HG03520 (cell line): ENCODE results near the gene LAMTOR1.
"Not testable (repeated sequence)": the region's sequence is repeated elsewhere in the genome, so short reads cannot be mapped to it uniquely, and the experiment has no call there.

ENCODE experiments used
- ATAC-seq: cut with Tn5 transposase; IDR thresholded peaks from one replicate; pipeline ENCODE4 v1.9.1; 2021; ENCODE audit warnings: mild to moderate bottlenecking, moderate library complexity; ENCODE audit not compliant: unreplicated experiment

LAMTOR1 gene

DNA sequence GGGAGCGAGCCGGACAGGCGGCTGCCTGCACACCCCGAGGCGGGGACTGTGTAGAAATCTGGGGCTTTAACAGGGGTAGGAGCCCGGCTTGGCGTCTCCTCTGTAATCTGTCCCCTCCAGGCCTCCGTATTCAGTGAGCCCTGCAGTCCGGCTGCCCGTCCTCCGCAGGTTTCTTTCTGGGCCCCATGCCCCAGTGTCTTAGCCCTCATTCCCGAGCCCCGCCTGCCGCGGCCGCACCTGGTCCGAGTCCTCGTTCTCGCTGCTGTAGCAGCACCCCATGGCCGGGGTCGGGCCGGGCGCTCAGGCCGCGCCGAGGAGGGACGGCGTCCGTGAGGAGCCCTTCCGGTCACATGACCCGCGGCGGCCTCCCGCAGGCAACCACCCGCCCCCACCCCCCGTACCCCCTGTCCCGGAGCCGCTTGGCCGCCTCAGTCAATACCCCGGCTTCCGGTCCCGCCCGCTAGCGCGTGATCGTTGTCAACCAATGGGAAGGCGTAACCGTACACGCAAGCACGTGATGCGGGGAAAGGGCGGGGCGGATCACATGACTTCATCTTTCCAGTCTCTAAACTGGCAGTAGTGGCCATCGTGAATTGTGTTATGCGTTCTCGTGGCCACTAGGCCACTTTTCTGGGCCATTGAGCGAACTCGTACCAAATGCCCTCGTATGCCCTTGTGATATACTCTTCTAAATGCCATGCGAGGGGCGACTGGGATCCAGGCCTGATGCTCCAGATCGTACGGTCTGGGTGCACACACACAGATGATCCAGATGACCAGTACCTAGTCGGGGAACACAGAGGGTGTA, at the start of gene LAMTOR1:
Gene LAMTOR1 (minus strand): TSS at position 352 of the 808 bp plus-strand sequence. CDS start 73 bp downstream, at position 279.
- peak; percentile 90 for ATAC-seq

DNA sequence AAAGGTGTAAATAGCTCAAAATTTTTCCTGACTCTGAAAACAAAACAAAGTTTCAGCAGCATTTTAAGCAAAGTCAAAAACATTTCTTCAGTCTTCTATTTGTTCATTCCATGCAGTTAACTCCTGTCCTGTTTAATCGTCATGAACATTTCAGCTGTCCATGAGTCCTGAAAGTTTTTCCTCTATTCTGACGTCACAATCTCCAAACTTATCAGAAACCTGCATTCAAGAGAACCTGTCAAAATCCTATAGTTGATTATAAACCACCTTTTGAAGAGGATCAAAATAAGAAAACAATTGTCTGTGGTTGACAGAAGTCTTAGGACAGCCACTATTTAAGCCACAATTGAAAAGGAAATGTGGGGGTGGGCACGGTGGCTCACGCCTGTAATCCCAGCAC, 47.8 kb upstream of the LAMTOR1 start:
- ATAC-seq = no peak

DNA sequence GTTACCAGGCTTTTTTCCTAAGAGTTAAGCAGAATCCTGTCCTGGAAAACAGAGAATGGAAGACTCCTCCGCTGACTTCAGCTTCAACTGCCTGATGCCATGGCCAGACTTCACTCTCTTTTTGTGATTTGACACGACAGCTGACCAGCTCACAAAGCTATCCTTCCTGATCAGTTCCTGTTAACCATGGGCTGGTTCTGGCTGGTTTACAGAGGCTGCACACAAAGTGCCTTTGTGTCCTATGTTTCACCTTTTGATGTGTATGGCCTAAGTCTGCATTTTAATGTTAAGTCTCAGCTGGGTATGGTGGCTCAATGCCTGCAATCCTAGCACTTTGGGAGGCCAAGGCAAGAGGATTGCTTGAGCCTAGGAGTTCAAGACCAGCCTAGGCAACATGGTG, 43.5 kb upstream of the LAMTOR1 start:
- ATAC-seq = no peak

DNA sequence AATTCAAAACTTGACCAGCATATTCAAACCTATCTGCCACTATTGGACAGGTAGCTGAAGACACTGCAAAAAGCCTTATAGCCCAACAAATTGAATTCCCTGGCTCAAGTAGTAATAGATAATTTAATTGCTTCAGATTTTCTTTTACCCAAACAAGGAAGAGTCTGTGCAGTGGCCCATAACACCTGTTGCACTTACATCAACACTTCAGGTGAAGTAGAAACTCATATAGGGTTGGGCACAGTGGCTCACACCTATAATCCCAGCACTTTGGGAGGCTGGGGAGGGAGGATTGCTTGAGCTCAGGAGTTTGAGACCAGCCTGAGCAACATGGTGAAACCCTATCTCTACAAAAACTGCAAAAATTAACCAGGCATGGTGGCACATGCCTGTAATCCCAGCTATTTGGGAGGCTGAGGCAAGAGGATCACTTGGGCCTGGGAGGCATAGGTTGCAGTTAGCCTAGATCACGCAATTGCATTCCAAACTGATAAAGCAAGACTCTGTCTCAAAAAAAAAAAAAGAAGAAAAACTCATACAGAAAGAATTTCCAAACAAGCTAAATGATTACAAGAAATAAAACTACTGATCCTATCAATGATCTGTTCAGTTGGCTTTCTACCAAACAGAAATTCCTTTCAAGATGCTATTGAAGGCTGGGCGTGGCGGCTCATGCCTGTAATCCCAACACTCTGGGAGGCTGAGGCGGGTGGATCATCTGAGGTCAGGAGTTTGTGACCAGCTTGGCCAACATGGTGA, 41.9 kb upstream of the LAMTOR1 start:
- no peak for ATAC-seq

DNA sequence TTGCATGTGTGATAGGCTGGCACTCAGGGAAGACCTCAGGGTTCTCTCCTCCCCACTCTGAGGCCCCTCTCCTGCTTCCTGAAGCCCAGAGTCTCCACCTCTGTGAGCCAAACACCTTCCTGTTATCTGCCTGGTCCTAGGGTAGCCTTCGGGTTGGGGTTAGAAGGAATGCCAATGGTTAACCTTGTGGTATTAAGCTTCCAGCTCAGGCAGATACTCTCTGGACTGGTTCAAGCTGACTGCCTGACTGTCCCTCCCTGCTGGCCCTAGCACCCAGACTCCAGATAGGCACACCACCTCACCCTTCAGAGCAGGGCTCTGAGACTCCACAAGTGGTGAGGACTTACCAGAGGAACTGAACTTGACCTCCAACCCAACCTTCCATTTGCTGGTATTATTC, 39.4 kb upstream of the LAMTOR1 start:
- ATAC-seq = not testable (repeated sequence)

DNA sequence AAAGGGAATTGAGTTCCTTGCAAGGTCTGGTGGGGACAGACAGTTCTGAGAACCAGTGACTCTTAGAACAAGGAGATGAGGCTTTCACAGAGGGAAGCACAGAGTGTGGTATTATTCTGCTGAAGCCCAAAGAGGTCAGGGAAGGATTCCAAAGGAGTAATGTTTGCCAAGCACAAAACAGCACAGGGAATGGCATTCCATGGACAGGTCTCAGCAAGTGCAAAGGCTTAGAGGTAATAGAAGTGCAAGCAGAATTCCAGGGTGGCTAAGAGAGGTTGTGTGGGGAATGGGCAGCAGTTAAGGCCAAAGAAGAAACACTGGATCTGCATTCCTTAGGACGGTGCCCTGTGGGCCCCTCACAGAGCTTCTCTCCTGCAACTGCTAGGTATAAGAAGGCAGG, 39.0 kb upstream of the LAMTOR1 start:
- not testable (repeated sequence) for ATAC-seq

DNA sequence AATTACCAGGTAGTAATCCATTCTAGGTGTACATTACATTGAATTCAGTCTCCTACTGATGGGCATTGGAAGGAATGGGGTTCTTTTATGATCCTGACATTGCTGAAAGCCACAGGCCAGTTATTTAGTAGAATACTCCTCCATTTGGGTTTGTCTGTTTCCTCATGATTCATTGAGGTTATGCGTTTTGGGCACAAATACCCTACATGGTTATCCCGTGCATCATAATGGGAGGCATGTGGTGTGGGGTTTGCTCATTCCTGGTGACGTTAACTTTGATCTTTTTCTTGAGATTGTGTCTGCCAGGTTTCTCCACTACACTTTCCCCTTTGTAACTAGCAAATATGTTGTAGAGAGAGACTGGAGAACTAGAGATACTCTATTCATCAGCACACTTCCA, 38.0 kb upstream of the LAMTOR1 start:
- ATAC-seq = no peak

DNA sequence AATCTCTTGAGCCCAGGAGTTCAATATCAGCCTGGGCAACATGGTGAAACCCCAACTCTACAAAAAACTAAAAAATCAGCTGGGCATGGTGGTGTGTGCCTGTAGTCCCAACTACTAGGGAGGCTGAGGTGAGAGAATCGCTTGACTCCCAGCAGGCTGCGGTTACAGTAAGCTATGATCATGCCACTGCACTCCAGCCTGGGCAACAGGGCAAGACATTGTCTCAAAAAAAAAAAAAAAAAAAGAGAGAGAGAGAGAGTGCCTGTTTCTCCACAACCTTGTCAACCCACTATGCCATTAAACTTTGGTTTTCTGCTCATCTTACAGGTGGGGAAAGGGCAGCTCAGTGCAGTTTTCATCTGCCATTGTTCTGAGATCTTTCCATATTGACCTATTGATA, 37.6 kb upstream of the LAMTOR1 start:
- ATAC-seq = no peak

DNA sequence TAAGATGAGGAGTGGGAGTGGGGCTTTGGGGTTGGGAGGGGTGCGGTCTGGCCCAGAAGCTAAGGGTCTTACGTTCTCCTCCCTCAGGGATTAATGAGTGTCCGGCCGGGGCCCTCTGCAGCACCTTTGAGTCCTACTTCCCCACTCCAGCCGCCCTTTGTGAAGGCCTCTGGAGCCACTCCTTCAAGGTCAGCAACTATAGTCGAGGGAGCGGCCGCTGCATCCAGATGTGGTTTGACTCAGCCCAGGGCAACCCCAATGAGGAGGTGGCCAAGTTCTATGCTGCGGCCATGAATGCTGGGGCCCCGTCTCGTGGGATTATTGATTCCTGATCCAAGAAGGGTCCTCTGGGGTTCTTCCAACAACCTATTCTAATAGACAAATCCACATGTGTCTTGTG, 36.4 kb upstream of the LAMTOR1 start:
- ATAC-seq = no peak

DNA sequence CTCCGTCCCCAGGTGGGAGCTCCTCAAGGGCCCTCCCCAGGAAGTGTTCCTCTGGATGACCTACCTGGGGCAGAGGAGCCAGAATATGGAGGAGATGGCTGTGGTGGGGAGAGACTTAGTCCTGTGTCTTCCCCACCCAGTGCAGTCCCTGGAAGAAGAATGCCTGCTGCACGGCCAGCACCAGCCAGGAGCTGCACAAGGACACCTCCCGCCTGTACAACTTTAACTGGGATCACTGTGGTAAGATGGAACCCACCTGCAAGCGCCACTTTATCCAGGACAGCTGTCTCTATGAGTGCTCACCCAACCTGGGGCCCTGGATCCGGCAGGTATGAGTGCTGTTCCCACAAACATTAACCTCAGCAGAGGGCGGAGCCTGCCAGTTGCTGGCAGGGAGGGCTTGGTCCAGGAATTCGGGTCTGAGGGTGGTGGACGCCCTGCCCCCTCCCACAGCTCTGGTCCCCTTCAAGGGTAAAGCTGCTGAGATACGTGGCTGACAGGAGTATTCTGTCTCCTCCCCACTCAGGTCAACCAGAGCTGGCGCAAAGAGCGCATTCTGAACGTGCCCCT, 35.8 kb upstream of the LAMTOR1 start:
- no peak for ATAC-seq

DNA sequence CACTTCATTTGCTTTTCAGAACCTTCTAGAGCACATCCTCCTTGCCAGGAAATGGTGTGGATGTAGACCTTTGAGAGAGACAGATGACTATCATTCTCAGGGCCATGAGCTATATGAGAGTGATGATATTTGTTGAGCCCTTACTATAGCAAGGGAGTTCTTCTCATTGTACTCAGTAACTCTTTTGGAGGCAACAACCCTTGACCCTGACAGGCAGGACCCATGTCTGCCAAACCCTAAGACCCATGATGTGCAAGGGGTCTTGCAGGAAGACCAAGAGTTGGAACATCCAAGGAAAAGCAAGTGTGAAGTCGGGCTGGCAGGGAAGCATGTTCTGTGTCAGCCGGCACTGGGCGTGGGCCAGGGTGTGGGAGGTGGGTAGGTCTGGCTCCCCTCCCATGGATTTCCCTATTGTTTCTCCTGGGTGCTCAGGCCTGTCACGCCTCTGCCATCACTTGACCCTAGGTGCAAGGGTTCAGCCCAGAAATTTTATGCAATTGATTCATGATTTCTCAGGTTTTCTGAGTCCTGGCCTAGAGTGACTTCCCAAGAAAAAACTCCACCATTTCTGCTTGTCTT, 33.7 kb upstream of the LAMTOR1 start:
- ATAC-seq = no peak

DNA sequence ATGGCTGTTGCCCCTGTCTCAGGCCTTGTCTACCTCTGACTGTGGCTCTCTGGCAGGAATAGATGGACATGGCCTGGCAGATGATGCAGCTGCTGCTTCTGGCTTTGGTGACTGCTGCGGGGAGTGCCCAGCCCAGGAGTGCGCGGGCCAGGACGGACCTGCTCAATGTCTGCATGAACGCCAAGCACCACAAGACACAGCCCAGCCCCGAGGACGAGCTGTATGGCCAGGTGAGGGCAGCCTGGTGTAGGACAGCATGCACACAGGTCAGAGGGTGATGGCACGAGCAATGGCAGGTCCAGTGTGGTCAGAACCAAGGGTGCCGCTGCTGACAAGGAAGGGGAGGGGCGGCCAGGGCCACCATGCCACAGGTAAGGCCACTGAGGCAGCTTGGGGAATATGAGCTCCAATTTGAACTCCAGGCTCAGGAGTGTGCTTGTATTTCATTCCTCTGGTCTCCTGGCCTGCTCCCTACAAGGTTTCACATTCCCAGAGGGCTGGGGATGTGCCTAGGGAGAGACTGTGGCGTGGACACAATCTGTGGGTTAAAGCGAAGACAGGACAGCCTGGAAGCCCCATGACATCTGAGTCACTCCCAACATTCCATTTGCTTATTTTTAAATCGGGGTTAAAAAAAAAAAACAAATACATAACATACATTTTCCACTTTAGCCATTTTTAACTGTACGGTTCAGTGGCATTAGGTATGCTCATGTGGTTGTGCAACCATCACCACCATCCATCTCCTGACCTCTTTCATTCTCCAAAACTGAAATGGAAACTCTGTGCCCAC, 33.0 kb upstream of the LAMTOR1 start:
- no peak for ATAC-seq

DNA sequence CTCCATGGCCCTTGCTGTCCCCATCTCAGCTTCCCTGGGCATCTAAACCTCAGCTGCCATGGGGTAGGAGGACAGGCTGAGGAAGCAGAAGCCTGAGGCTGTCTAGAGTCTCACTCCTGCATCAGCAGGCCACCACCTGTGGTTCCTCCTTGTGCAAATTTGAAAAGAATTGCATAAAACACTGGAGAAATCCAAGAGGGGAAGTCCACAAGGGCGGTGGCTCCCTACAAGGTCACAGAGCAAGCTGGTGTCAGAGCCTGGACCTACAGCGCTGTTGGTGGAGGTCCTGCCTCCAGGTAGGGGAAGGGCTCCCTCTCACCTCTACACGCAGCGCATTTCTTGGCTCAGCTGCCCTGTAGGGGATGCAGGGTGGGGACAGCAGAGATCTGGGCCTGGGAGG, 32.4 kb upstream of the LAMTOR1 start, which contains the start of gene FOLR3:
Gene FOLR3 (plus strand): TSS at position 253 of the 400 bp plus-strand sequence. CDS start 228 bp downstream, outside the sequence.
- ATAC-seq = not testable (repeated sequence)

DNA sequence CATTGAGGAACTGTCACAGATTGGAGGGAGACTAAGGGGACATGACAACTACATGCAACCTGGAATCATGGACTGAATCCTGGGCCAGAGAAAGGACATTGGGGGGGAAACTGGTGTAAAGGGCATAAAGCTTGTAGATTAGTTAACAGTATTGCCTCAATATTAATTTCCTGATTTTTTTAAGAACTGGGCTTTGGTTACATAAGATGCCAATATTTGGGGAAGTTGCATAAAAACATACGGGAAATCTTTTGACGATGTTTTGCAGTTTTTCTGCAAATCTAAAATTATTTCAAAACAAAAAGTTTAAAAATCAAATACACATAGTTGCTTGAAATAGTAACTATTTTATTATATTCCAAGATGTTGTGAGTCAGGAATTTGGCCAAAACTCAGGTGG, 29.5 kb upstream of the LAMTOR1 start:
- ATAC-seq = no peak

DNA sequence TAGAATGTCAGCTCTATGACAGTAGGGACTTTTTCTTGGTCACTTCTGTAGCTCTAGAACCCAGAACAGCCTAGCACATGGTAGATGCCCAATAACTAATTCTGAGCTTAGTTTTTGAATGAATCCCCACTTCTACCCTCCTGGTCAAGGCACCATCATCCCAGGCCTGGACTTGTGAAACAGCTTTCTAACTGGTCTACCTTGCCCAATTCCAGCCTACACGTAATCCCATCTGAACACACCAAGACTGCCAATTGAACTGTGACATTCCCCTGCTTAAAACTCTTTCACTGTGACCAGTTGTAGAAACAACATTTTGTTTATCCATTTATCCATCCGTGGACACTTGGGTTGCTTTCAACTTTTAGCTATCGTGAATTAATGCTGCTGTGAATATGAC, 26.3 kb upstream of the LAMTOR1 start:
- no peak for ATAC-seq

DNA sequence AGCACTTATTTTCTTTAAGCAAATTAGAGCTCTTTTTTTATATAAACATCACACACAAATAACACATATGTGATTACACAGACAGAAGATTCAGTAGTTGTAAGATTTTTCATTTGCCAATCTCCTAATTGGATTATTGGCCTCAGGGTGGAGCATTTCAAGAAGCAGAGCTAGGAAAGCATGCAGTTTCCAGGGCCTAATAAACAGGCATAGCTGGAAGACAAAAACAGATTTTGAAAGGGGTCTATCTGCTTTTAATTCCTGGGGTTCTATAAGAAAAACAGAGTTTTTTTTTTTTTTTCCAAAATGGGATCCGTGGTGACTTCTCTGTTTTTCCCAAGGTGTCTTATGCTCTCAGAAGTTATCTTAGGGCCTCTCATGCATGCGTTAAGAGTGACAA, 24.8 kb upstream of the LAMTOR1 start:
- ATAC-seq = no peak

DNA sequence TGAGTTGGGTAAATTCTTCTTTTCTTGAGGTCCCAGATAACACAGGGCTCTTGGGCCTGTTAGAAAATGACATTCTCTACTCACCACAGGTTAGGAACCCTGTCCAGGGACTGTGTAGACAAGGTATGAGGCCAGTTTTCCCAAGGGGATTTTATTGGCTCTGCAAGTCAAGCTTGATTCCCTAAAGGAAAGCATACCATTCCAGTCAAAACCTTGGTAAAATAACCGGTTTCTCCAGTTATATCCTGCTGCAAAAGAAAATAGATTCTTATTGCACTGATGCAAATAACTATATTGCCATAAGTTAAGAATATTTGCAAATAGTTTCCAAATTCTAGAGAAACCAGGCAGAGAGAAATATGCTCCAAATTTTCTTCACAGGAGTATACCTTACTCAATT, 22.9 kb upstream of the LAMTOR1 start:
- ATAC-seq = no peak

DNA sequence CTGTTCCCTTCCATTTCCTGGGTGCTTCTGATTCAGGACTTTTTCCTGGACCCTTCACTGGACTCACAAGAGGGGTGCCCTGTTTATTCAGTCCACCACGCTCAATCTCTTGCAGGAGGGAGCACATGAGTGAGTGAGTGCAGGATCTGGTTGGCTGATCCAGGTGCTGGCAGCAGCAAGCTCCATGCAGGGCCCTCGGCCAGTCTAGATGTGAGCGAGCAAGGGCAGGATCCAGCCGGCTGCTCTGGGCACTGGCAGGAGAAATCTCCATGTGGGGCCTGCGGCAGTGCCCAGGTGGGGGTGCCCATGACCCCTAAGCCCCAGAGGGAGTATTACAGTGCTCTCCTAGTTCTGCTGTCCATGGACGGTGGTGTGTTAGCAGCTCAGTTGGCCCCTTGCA, 20.9 kb upstream of the LAMTOR1 start:
- no peak for ATAC-seq

DNA sequence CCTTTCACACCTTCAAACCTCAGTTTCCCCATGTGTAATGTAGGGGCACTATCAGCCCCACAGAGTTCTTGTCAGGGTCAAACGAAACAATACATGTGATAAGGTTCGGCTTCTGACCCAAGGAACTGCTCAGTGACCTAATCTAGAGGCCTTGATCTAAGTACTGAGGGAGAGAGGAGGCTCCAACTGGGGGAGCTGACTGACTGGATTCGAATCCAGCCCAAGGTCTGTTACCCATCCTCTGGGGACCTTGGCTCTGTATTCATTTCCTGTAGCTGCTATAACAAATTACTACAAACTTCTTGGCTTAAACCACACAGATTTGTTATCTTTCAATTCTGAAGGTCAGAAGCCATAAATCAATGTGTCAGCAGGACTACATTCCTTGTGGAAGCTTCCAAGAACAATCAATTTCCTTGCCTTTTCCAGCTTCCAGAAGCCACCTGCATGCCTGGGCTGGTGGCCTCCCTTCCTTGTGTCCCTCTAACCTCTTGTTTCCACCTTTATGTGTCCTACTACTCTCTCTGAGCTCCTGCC, 20.1 kb upstream of the LAMTOR1 start:
- ATAC-seq = no peak

DNA sequence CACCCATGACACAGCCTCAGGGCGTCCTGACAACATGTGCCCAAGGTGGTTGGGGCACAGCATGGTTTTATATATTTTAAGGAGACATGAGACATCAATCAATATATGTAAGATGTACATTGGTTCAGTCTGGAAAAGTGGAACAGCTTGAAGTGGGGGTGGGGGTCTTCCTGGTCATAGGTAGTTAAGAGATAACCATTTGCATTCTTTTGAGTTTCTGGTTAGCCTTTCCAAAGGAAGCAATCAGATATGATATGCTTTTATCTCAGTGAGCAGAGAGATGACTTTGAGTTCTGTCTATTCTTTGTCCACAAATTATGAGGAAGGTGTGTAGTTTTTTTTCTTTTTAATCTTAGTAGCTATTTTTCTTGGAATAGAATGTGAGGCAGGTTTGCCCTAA, 19.5 kb upstream of the LAMTOR1 start:
- ATAC-seq = no peak
